ENCODE results near the gene LAMB4.

LAMB4 gene

GRCh38 chr7:107999779-108000560 lies 130.2 kb downstream of the LAMB4 start:
- DNase-seq (ENCODE audit: low read depth in 2 of 3, low spot score in 2 of 3) = no peak

GRCh38 chr7:107998660-107999480 lies 131.3 kb downstream of the LAMB4 start:
- no peak for DNase-seq (ENCODE audit: low read depth in 2 of 3, low spot score in 2 of 3)

GRCh38 chr7:107998150-107998549 lies 132.0 kb downstream of the LAMB4 start:
- no peak for DNase-seq (ENCODE audit: low read depth in 2 of 3, low spot score in 2 of 3)

- no peak for DNase-seq (ENCODE audit: low read depth in 2 of 3, low spot score in 2 of 3)
Measured at GRCh38 chr7:107996072-107996882, 133.9 kb downstream of the LAMB4 start.

- no peak for DNase-seq (ENCODE audit: low read depth in 2 of 3, low spot score in 2 of 3)
Measured at GRCh38 chr7:107995184-107996071, 134.7 kb downstream of the LAMB4 start.

GRCh38 chr7:107994421-107995030 lies 135.6 kb downstream of the LAMB4 start:
- DNase-seq (ENCODE audit: low read depth in 2 of 3, low spot score in 2 of 3) = no peak

GRCh38 chr7:107993891-107994291 lies 136.3 kb downstream of the LAMB4 start:
- no peak for DNase-seq (ENCODE audit: low read depth in 2 of 3, low spot score in 2 of 3)

GRCh38 chr7:107989618-107990373 lies 140.4 kb downstream of the LAMB4 start:
- no peak for DNase-seq (ENCODE audit: low read depth in 2 of 3, low spot score in 2 of 3)

GRCh38 chr7:107982918-107983389 lies 147.2 kb downstream of the LAMB4 start:
- DNase-seq (ENCODE audit: low read depth in 2 of 3, low spot score in 2 of 3) = no peak

GRCh38 chr7:107982042-107982840 lies 147.9 kb downstream of the LAMB4 start:
- DNase-seq (ENCODE audit: low read depth in 2 of 3, low spot score in 2 of 3) = no peak

- no peak for DNase-seq (ENCODE audit: low read depth in 2 of 3, low spot score in 2 of 3)
Measured at GRCh38 chr7:107981466-107981865, 148.7 kb downstream of the LAMB4 start.

- DNase-seq (ENCODE audit: low read depth in 2 of 3, low spot score in 2 of 3) = no peak
Measured at GRCh38 chr7:107980671-107981190, 149.4 kb downstream of the LAMB4 start.

- DNase-seq (ENCODE audit: low read depth in 2 of 3, low spot score in 2 of 3) = no peak
Measured at GRCh38 chr7:107980171-107980570, 150.0 kb downstream of the LAMB4 start.

- no peak for DNase-seq (ENCODE audit: low read depth in 2 of 3, low spot score in 2 of 3)
Measured at GRCh38 chr7:107978815-107979408, 151.2 kb downstream of the LAMB4 start.

GRCh38 chr7:107977048-107977447 lies 153.1 kb downstream of the LAMB4 start:
- no peak for DNase-seq (ENCODE audit: low read depth in 2 of 3, low spot score in 2 of 3)

- DNase-seq (ENCODE audit: low read depth in 2 of 3, low spot score in 2 of 3) = no peak
Measured at GRCh38 chr7:107976620-107977019, 153.5 kb downstream of the LAMB4 start.

- no peak for DNase-seq (ENCODE audit: low read depth in 2 of 3, low spot score in 2 of 3)
Measured at GRCh38 chr7:107975394-107976013, 154.7 kb downstream of the LAMB4 start.
